ENCODE results near the gene POU6F2.
"Not testable (repeated sequence)": the region's sequence is repeated elsewhere in the genome, so short reads cannot be mapped to it uniquely, and the experiment has no call there.

Gene POU6F2

DNA sequence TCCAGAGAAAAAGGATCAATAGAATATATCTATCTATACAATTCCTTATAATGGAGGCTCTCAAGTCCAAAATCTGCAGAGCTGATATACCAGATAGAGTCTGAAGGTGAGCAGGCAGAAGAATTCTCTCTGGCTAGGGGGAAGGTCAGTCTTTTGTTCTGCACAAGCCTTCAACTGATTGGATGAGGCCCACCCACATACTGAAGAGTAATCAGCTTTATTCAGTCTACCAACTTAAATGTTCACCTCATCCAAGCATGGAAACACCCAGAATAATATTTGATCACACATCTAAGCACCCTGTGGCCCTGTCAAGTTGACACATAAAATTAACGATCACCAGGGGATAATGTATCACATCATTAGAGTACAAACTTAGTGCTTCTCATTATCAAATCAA is 394.7 kb downstream of the POU6F2 start:
- no peaks in the 10 kb centered on the region for H3K27me3 ChIP-seq (ENCODE audit: control insufficient read depth, insufficient read depth, low read length, poor library complexity, severe bottlenecking)
- WGBS, 2 experiments, result 98 to 100% methylated on average over 1 of the region's 1 CpG
- no peak overlapping the region for H3K4me3 ChIP-seq (ENCODE audit: insufficient read depth, low read depth, low read length)
- no peaks in the 10 kb centered on the region for H3K36me3 ChIP-seq (ENCODE audit: control insufficient read depth, insufficient read depth, low read length)
- peaks cover 3% of the 10 kb centered on the region for H3K4me1 ChIP-seq (ENCODE audit: control insufficient read depth, insufficient read depth, low read length)
- H3K9me3 ChIP-seq (ENCODE audit: control insufficient read depth, low read length), result no peaks in the 10 kb centered on the region
- H3K27ac ChIP-seq (ENCODE audit: insufficient read depth, low read depth, low read length, poor library complexity, severe bottlenecking), result no peak overlapping the region

GRCh38 chr7:39374436-39375040 is 396.8 kb downstream of the POU6F2 start:
- Histone ChIP-seq H3K4me3 (ENCODE audit: insufficient read depth, low read depth, low read length) (no peak overlapping the region), H3K27me3 (ENCODE audit: control insufficient read depth, insufficient read depth, low read length, poor library complexity, severe bottlenecking) (no peaks in the 10 kb centered on the region), H3K27ac (ENCODE audit: insufficient read depth, low read depth, low read length, poor library complexity, severe bottlenecking) (no peak overlapping the region), H3K36me3 (ENCODE audit: control insufficient read depth, insufficient read depth, low read length) (no peaks in the 10 kb centered on the region), H3K9me3 (ENCODE audit: control insufficient read depth, low read length) (no peaks in the 10 kb centered on the region), H3K4me1 (ENCODE audit: control insufficient read depth, insufficient read depth, low read length) (peaks cover 3% of the 10 kb centered on the region)
- 81 to 88% methylated on average over 5 of the region's 5 CpGs for WGBS, 2 experiments

- 83 to 89% methylated on average over 8 to 9 of the region's 9 CpGs for WGBS, 2 experiments
- H3K27ac ChIP-seq (ENCODE audit: insufficient read depth, low read depth, low read length, poor library complexity, severe bottlenecking), result no peak overlapping the region
- no peaks in the 10 kb centered on the region for H3K36me3 ChIP-seq (ENCODE audit: control insufficient read depth, insufficient read depth, low read length)
- peaks cover 3% of the 10 kb centered on the region for H3K4me1 ChIP-seq (ENCODE audit: control insufficient read depth, insufficient read depth, low read length)
- no peaks in the 10 kb centered on the region for H3K27me3 ChIP-seq (ENCODE audit: control insufficient read depth, insufficient read depth, low read length, poor library complexity, severe bottlenecking)
- H3K9me3 ChIP-seq (ENCODE audit: control insufficient read depth, low read length), result no peaks in the 10 kb centered on the region
- no peak overlapping the region for H3K4me3 ChIP-seq (ENCODE audit: insufficient read depth, low read depth, low read length)
Measured at GRCh38 chr7:39375047-39375873, 397.6 kb downstream of the POU6F2 start.

- H3K4me1 ChIP-seq (ENCODE audit: control insufficient read depth, insufficient read depth, low read length), result peaks cover 3% of the 10 kb centered on the region
- H3K27me3 ChIP-seq (ENCODE audit: control insufficient read depth, insufficient read depth, low read length, poor library complexity, severe bottlenecking), result no peaks in the 10 kb centered on the region
- no peak overlapping the region for H3K4me3 ChIP-seq (ENCODE audit: insufficient read depth, low read depth, low read length)
- no peaks in the 10 kb centered on the region for H3K9me3 ChIP-seq (ENCODE audit: control insufficient read depth, low read length)
- no peak overlapping the region for H3K27ac ChIP-seq (ENCODE audit: insufficient read depth, low read depth, low read length, poor library complexity, severe bottlenecking)
- H3K36me3 ChIP-seq (ENCODE audit: control insufficient read depth, insufficient read depth, low read length), result no peaks in the 10 kb centered on the region
Measured at GRCh38 chr7:39375874-39376190, 398.1 kb downstream of the POU6F2 start.

DNA sequence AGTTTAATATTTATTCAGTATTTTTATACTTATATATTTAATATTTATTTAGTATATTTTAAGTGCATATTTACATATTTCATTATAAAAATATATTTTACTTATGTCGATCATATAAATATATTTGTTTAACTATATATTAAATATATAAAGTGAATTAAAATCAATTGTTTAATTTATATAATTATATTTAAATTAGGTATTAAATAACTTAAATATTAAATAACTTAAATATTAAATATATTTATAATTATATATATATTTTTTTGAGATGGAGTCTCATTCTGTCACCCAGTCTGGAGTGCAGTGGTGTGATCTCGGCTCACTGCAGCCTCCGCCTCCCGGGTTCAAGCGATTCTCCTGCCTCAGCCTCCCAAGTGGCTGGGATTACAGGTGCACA is 399.2 kb downstream of the POU6F2 start:
- H3K36me3 ChIP-seq (ENCODE audit: control insufficient read depth, insufficient read depth, low read length); H3K4me3 ChIP-seq (ENCODE audit: insufficient read depth, low read depth, low read length); H3K4me1 ChIP-seq (ENCODE audit: control insufficient read depth, insufficient read depth, low read length); H3K9me3 ChIP-seq (ENCODE audit: control insufficient read depth, low read length); H3K27me3 ChIP-seq (ENCODE audit: control insufficient read depth, insufficient read depth, low read length, poor library complexity, severe bottlenecking); H3K27ac ChIP-seq (ENCODE audit: insufficient read depth, low read depth, low read length, poor library complexity, severe bottlenecking): not testable (repeated sequence)
- WGBS, 2 experiments, result 69 to 97% methylated on average over 4 of the region's 5 CpGs

GRCh38 chr7:39379416-39379815 is 401.7 kb downstream of the POU6F2 start:
- no peaks in the 10 kb centered on the region for H3K36me3 ChIP-seq (ENCODE audit: control insufficient read depth, insufficient read depth, low read length)
- no peaks in the 10 kb centered on the region for H3K27me3 ChIP-seq (ENCODE audit: control insufficient read depth, insufficient read depth, low read length, poor library complexity, severe bottlenecking)
- no peak overlapping the region for H3K4me3 ChIP-seq (ENCODE audit: insufficient read depth, low read depth, low read length)
- WGBS, 2 experiments, result 91% methylated on average over 5 of the region's 5 CpGs
- peaks cover 3% of the 10 kb centered on the region for H3K4me1 ChIP-seq (ENCODE audit: control insufficient read depth, insufficient read depth, low read length)
- H3K9me3 ChIP-seq (ENCODE audit: control insufficient read depth, low read length), result no peaks in the 10 kb centered on the region
- H3K27ac ChIP-seq (ENCODE audit: insufficient read depth, low read depth, low read length, poor library complexity, severe bottlenecking), result no peak overlapping the region

DNA sequence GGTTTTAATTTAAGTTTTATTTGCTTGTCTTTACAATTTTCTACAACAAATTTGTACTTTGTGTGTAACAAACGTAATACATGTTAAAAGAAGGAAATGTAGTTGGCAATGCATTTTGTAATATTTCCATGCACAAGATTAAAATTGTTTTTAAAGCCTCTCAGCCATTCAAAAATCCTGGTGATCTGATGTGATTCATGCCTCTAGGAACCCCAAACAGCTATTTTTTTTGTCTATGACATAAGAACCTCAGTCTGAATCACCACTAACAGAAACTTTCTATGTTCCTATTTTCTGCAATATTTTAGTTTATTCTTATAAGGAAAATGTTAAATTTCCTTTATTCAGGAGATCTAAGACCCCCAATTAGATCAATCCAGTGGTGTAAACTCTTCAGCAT is 405.4 kb downstream of the POU6F2 start:
- H3K27me3 ChIP-seq (ENCODE audit: control insufficient read depth, insufficient read depth, low read length, poor library complexity, severe bottlenecking), result no peaks in the 10 kb centered on the region
- no peaks in the 10 kb centered on the region for H3K9me3 ChIP-seq (ENCODE audit: control insufficient read depth, low read length)
- WGBS, 2 experiments, result 83% methylated on average over 1 of the region's 1 CpG; no CpG with 5 or more reads in 1 of the 2 experiments
- H3K27ac ChIP-seq (ENCODE audit: insufficient read depth, low read depth, low read length, poor library complexity, severe bottlenecking), result no peak overlapping the region
- H3K4me3 ChIP-seq (ENCODE audit: insufficient read depth, low read depth, low read length), result no peak overlapping the region
- H3K4me1 ChIP-seq (ENCODE audit: control insufficient read depth, insufficient read depth, low read length), result no peaks in the 10 kb centered on the region
- H3K36me3 ChIP-seq (ENCODE audit: control insufficient read depth, insufficient read depth, low read length), result no peaks in the 10 kb centered on the region

DNA sequence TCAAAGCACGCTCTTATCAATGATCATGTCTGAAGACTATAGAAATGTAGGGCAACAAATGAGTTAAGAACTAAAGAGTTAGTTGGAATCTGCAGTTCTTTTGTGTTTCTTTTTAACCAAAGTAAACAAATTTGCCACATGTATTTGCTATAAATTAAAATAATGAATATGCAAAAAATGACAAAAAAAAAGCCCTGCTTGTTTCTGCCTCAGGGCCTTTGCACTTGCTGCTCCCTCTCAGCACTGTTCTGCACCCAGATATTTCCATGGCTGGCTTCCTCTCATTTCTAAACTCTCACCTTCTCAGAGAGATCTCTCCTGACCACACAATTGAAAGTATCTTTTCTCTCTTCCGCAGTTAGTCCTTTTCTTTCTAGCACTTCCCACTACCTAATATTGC is 406.7 kb downstream of the POU6F2 start:
- no peaks in the 10 kb centered on the region for H3K36me3 ChIP-seq (ENCODE audit: control insufficient read depth, insufficient read depth, low read length)
- H3K9me3 ChIP-seq (ENCODE audit: control insufficient read depth, low read length), result no peaks in the 10 kb centered on the region
- H3K4me1 ChIP-seq (ENCODE audit: control insufficient read depth, insufficient read depth, low read length), result no peaks in the 10 kb centered on the region
- H3K27me3 ChIP-seq (ENCODE audit: control insufficient read depth, insufficient read depth, low read length, poor library complexity, severe bottlenecking), result no peaks in the 10 kb centered on the region
- H3K27ac ChIP-seq (ENCODE audit: insufficient read depth, low read depth, low read length, poor library complexity, severe bottlenecking), result no peak overlapping the region
- 100% methylated on average over 2 of the region's 2 CpGs for WGBS, 2 experiments
- no peak overlapping the region for H3K4me3 ChIP-seq (ENCODE audit: insufficient read depth, low read depth, low read length)

- Histone ChIP-seq H3K36me3 (ENCODE audit: control insufficient read depth, insufficient read depth, low read length) (no peaks in the 10 kb centered on the region), H3K27me3 (ENCODE audit: control insufficient read depth, insufficient read depth, low read length, poor library complexity, severe bottlenecking) (no peaks in the 10 kb centered on the region), H3K9me3 (ENCODE audit: control insufficient read depth, low read length) (no peaks in the 10 kb centered on the region), H3K4me3 (ENCODE audit: insufficient read depth, low read depth, low read length) (no peak overlapping the region), H3K4me1 (ENCODE audit: control insufficient read depth, insufficient read depth, low read length) (no peaks in the 10 kb centered on the region), H3K27ac (ENCODE audit: insufficient read depth, low read depth, low read length, poor library complexity, severe bottlenecking) (no peak overlapping the region)
- 84 to 86% methylated on average over 5 of the region's 5 CpGs for WGBS, 2 experiments
Measured at GRCh38 chr7:39386718-39387117, 409.0 kb downstream of the POU6F2 start.

GRCh38 chr7:39392151-39392550 is 414.4 kb downstream of the POU6F2 start:
- no peak overlapping the region for H3K27ac ChIP-seq (ENCODE audit: insufficient read depth, low read depth, low read length, poor library complexity, severe bottlenecking)
- no peaks in the 10 kb centered on the region for H3K4me1 ChIP-seq (ENCODE audit: control insufficient read depth, insufficient read depth, low read length)
- no peaks in the 10 kb centered on the region for H3K9me3 ChIP-seq (ENCODE audit: control insufficient read depth, low read length)
- 91% methylated on average over 2 of the region's 2 CpGs for WGBS, 2 experiments
- no peak overlapping the region for H3K4me3 ChIP-seq (ENCODE audit: insufficient read depth, low read depth, low read length)
- no peaks in the 10 kb centered on the region for H3K36me3 ChIP-seq (ENCODE audit: control insufficient read depth, insufficient read depth, low read length)
- H3K27me3 ChIP-seq (ENCODE audit: control insufficient read depth, insufficient read depth, low read length, poor library complexity, severe bottlenecking), result no peaks in the 10 kb centered on the region
